HG03565 (cell line): ENCODE measurements around the gene CDK14.

ENCODE experiments used
- ATAC-seq: cut with Tn5 transposase; IDR thresholded peaks from one replicate; pipeline ENCODE4 v1.9.1; 2021; ENCODE audit warnings: mild to moderate bottlenecking, moderate library complexity; ENCODE audit not compliant: unreplicated experiment

Gene CDK14

GRCh38 chr7:91180746-91181145 is 584.6 kb downstream of the CDK14 start:
- no peak for ATAC-seq

DNA sequence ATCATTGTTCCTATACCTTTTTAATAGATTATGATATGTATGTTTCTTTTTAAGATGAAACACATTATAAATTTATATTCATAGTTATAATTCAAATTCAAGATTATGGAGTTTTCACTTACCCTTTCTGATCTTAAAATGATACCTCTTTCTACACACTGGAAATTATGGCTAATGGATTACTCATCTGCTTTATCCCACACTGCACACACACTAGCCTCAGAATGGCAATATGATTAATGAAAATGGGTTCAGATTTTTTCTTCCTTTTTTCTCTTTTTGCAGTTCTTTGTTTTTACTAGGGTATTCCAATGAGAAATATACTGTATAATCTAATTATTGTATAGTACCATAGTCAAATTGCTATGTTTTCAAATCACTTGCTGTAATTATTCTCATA is 585.8 kb downstream of the CDK14 start:
- ATAC-seq: no peak

DNA sequence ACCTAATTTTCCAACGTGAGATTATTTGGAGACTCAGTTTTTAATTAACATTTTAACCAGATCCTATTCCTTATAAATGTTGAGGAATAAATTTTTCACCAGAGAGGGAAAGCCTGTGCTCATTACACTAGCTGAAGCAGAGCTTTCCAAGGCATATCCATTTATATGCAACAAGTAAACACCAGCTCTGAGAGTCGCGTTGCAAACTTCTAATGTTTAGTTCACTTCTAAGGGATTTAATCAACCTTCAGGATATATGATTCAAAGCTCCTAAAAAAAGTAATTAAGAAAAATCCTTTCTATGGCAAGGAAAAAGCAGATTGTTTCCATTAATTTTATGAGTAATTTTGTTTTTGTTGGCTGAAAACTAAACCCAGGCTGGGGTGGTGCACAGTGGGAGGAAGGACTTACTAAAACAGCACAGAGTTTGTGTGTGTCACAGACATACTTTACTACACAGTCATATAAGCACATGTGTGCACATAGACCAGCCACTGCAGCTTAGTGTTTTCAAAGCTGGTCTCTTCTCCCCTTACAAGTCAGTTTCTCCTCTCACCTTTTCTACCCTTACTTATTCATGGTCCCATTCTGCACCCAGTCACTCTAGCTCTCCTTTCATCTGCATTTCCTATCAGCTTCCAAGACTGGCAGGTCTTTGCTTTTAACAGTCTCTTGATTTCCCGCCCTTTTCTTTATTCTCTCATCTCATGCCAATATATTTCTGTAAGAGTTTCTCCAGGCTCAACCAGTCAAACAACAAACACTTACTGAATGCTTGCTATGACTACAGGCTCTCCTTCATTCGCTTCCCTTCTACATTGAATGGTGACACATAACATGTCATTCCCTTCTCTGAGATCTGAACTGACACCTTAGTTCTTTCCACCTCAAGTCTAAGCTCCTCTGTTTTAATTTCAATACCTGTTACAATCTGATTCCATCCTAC is 587.0 kb downstream of the CDK14 start:
- no peak for ATAC-seq

GRCh38 chr7:91185771-91186170 is 589.6 kb downstream of the CDK14 start:
- no peak for ATAC-seq

- ATAC-seq: no peak
Measured at GRCh38 chr7:91187061-91187460, 590.9 kb downstream of the CDK14 start.

- no peak for ATAC-seq
Measured at GRCh38 chr7:91191771-91192170, 595.6 kb downstream of the CDK14 start.

- ATAC-seq: no peak
Measured at GRCh38 chr7:91193141-91193540, 597.0 kb downstream of the CDK14 start.

GRCh38 chr7:91194841-91195240 is 598.7 kb downstream of the CDK14 start:
- no peak for ATAC-seq

GRCh38 chr7:91196058-91196457 is 599.9 kb downstream of the CDK14 start:
- ATAC-seq: no peak

GRCh38 chr7:91198371-91198770 is 602.2 kb downstream of the CDK14 start:
- ATAC-seq: no peak

DNA sequence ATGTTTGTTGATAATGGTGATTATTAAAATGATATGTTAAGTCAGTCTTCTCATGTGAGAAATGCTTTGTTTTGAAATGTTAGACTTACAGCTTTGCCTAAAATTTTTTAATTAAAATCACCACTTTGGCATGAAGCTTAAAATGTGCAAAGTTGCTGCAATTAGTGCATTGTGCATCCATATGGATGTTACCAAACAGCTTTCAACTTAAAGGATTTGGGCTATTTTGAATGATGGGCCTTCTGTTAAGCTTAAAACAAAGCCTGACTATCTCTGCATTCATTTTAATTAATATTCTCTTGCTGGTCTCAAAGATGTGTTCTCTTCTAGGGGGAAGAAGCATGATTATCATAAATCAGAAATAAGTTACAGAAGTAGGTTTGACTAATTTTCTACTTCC is 603.5 kb downstream of the CDK14 start:
- no peak for ATAC-seq

DNA sequence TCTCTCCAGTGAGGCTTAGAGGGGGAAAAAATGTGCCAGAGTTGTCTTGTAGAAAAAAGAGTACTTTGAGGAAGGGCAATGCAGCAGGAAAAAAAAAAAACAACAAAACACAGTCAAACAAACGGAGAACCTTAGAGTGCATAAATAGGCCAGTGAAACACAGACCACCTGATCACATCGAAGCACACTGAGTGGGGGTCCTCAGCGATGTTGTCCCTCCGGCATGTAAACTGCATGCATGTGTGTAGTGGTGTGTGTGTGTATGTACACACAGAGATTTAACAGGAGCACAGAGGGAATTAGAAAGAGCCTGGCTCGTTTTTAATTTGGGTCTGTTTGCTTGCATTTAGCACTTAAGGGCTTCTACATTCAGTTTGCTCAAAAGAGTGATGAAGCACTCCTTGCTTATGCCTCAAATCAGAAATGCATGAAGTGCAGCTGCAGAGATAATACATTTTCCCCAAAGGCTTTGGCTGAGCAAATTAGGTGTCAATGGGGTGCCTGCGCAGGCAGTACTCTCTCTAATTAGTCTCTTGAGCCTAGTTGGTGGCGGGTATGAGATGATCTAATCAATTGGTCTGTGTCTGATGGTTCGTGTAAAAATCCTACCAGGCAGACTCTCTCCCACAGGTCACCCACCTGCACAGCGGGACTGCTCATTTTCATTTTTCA is 605.5 kb downstream of the CDK14 start:
- ATAC-seq: no peak

- no peak for ATAC-seq
Measured at GRCh38 chr7:91206361-91206960, 610.3 kb downstream of the CDK14 start.

DNA sequence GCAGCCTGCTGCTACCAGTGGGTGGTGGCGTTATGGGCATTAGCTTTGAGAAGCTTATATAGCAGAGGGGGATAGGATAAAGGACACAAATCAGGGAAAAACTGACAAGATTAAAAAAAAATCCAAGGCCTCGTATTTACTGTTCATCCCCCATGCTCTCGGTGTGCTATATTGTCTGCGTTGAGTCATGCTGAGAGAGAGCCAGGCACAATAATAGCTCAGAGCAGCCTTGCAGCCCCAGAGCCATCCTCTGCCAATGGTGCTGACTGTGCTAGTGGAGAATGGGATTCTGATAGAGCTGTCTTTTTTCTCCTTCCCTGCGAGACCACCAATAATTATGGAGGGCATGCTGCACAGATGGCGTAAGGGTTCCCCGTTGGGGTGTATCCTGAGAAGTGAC is 616.5 kb downstream of the CDK14 start:
- ATAC-seq: no peak

DNA sequence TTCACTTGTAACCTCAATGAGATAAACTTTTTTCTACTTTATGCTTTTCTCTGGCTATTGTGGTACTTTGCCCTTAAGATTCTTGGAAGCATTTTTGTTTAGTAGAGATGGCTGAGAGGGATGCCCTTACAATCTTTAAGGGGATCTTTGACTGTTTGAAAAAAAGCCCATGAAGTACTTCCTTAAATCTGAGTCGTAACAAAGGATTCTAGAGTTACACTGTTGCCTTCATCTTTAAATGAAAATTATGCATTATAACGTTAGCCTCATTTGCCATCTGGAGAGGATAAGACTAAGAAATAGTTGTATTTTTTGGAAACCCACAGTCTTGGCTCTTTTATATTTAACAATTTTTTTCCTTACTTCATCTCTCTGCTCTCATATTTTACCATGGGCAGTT is 630.3 kb downstream of the CDK14 start:
- no peak for ATAC-seq

- no peak for ATAC-seq
Measured at GRCh38 chr7:91228327-91228726, 632.2 kb downstream of the CDK14 start.

GRCh38 chr7:91228927-91229558 is 632.9 kb downstream of the CDK14 start:
- no peak for ATAC-seq

GRCh38 chr7:91230100-91230499 is 634.0 kb downstream of the CDK14 start:
- no peak for ATAC-seq

- no peak for ATAC-seq
Measured at GRCh38 chr7:91230503-91230902, 634.4 kb downstream of the CDK14 start.

DNA sequence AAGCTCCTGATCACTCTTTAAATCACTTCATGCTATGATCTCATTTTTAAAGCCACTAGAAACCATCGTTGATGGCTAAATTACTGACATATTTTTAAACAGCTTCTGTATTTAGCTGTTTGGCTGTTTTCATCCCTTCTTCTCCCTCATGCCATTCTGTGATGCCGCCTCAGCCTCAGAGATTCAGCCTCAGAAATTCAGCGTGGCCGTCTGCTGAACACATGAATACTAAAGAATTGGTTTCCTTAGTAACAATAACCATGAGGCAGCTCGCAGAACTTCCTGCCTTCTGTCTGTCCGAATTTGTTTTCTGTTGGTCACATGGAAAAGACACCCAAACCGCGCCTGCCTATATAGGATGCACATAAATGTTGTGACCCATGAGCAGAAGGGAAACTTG is 637.1 kb downstream of the CDK14 start:
- no peak for ATAC-seq

DNA sequence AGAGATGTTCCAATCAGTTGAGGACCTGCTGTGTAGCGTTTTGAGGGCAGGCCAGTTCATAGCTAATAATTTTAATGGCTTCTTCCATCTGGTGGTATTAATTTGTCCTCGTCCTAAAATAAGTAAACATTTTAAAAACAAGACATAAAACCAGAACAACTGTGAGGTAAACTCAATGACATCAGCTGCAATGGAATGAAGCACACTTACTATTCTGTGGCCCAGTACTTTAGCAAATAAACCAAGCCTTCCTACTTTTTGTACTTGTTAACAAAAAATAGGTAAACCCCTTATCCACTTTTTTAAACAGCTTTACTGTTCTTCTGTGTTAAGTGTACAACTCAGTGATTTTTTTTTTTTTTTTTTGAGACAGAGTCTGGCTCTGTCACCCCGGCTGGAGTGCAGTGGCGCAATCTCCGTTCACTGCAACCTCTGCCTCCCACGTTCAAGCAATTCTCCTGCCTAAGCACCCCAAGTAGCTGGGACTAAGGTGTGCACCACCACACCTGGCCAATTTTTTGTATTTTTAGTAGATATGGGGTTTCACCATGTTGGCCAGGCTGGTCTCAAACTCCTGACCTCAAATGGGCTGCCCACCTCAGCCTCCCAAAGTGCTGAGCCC is 639.2 kb downstream of the CDK14 start:
- no peak for ATAC-seq
